H9 (cell line): ENCODE data around the gene ZNF764. TPM values are rescaled to one million over a fixed set of nuclear protein-coding genes. Genes with fewer than 3 reads are reported as not detected.

ENCODE experiments used
- DNase-seq: peaks from one replicate; pipeline ENCODE4 v3.0.0-alpha.2; 2017
- H2AFZ ChIP-seq: one replicate; pipeline ENCODE4 v1.6.1; 2013; ENCODE audit warnings: mild to moderate bottlenecking, low read length, control low read depth, moderate library complexity
- H2AK5ac ChIP-seq: 2 replicates; pipeline ENCODE4 v1.6.1; 2013; ENCODE audit warnings: low read length, control low read depth, mixed read lengths; ENCODE audit not compliant: insufficient read length
- H2BK120ac ChIP-seq: one replicate; pipeline ENCODE4 v1.6.1; 2013; ENCODE audit warnings: low read depth, mild to moderate bottlenecking, low read length, control low read depth, inconsistent platforms; ENCODE audit not compliant: poor library complexity, severe bottlenecking
- H2BK12ac ChIP-seq: 2 replicates; pipeline ENCODE4 v1.6.1; 2013; ENCODE audit warnings: low read length, control low read depth, mixed read lengths, low read depth; ENCODE audit not compliant: insufficient read length
- H2BK15ac ChIP-seq: 2 replicates; pipeline ENCODE4 v1.6.1; 2013; ENCODE audit warnings: low read depth, low read length, control low read depth
- H2BK20ac ChIP-seq: one replicate; pipeline ENCODE4 v1.6.1; 2013; ENCODE audit warnings: low read depth, mild to moderate bottlenecking, low read length, control low read depth, inconsistent platforms; ENCODE audit not compliant: poor library complexity, severe bottlenecking
- H2BK5ac ChIP-seq: 2 replicates; pipeline ENCODE4 v1.6.1; 2013; ENCODE audit warnings: low read length, control low read depth, mixed read lengths; ENCODE audit not compliant: insufficient read length
- H3K14ac ChIP-seq: 2 replicates; pipeline ENCODE4 v1.6.1; 2013; ENCODE audit warnings: low read length, control low read depth; ENCODE audit not compliant: insufficient read depth
- H3K18ac ChIP-seq: 2 replicates; pipeline ENCODE4 v1.6.1; 2013; ENCODE audit warnings: low read depth, mild to moderate bottlenecking, mixed read lengths, low read length, control low read depth; ENCODE audit not compliant: insufficient read length
- H3K23ac ChIP-seq: 2 replicates; pipeline ENCODE4 v1.6.1; 2013; ENCODE audit warnings: low read length, control low read depth, mixed read lengths, low read depth; ENCODE audit not compliant: insufficient read length
- H3K23me2 ChIP-seq: 2 replicates; pipeline ENCODE4 v1.6.1; 2013; ENCODE audit warnings: low read depth, mild to moderate bottlenecking, mixed read lengths, low read length, control low read depth; ENCODE audit not compliant: insufficient read length, poor library complexity, severe bottlenecking
- H3K27ac ChIP-seq: 2 replicates; pipeline ENCODE4 v1.5.1; 2013; ENCODE audit warnings: low read length, control low read depth, mixed read lengths, low read depth; ENCODE audit not compliant: insufficient read length
- H3K27me3 ChIP-seq: 2 replicates; pipeline ENCODE4 v1.6.1; 2013; ENCODE audit warnings: low read length, control low read depth, inconsistent platforms; ENCODE audit not compliant: insufficient read depth
- H3K4ac ChIP-seq: 2 replicates; pipeline ENCODE4 v1.6.1; 2013; ENCODE audit warnings: low read depth, mild to moderate bottlenecking, control low read depth, inconsistent platforms, low read length, moderate library complexity
- H3K4me1 ChIP-seq: 2 replicates; pipeline ENCODE4 v1.6.1; 2013; ENCODE audit warnings: low read length, control low read depth, inconsistent platforms; ENCODE audit not compliant: insufficient read depth
- H3K4me2 ChIP-seq: 2 replicates; pipeline ENCODE4 v1.6.1; 2013; ENCODE audit warnings: low read length, control low read depth, mixed read lengths; ENCODE audit not compliant: insufficient read length, insufficient read depth
- H3K56ac ChIP-seq: 2 replicates; pipeline ENCODE4 v1.6.1; 2013; ENCODE audit warnings: low read depth, mild to moderate bottlenecking, mixed read lengths, low read length, control low read depth; ENCODE audit not compliant: insufficient read length
- H3K79me1 ChIP-seq: 2 replicates; pipeline ENCODE4 v1.6.1; 2013; ENCODE audit warnings: low read depth, mild to moderate bottlenecking, moderate library complexity, low read length, control low read depth, inconsistent platforms; ENCODE audit not compliant: insufficient read depth, poor library complexity, severe bottlenecking
- H3K79me2 ChIP-seq: 2 replicates; pipeline ENCODE4 v1.6.1; 2013; ENCODE audit warnings: low read length, control low read depth, inconsistent platforms; ENCODE audit not compliant: insufficient read depth
- H3K9ac ChIP-seq: 2 replicates; pipeline ENCODE4 v1.6.1; 2013; ENCODE audit warnings: low read length, control low read depth, mixed read lengths; ENCODE audit not compliant: insufficient read length; ENCODE audit errors: extremely low read depth
- H3K9me3 ChIP-seq: one replicate; pipeline ENCODE4 v1.6.1; 2013; ENCODE audit warnings: low read depth, low read length, inconsistent platforms; ENCODE audit not compliant: control insufficient read depth
- H3T11ph ChIP-seq: one replicate; pipeline ENCODE4 v1.6.1; 2013; ENCODE audit warnings: mild to moderate bottlenecking, low read length, control low read depth, inconsistent platforms
- H4K20me1 ChIP-seq: one replicate; pipeline ENCODE4 v1.6.1; 2013; ENCODE audit not compliant: control insufficient read depth, insufficient read length, insufficient read depth
- H4K5ac ChIP-seq: 2 replicates; pipeline ENCODE4 v1.6.1; 2013; ENCODE audit warnings: low read depth, mild to moderate bottlenecking, mixed read lengths, low read length, control low read depth; ENCODE audit not compliant: insufficient read length
- H4K8ac ChIP-seq: replicated peaks from 2 replicates; pipeline ENCODE4 v1.6.1; 2013; ENCODE audit warnings: low read length, control low read depth, mixed read lengths, low read depth; ENCODE audit not compliant: insufficient read length
- H4K91ac ChIP-seq: 2 replicates; pipeline ENCODE4 v1.6.1; 2013; ENCODE audit warnings: low read depth, mild to moderate bottlenecking, moderate library complexity, mixed read lengths, low read length, control low read depth; ENCODE audit not compliant: insufficient read length
- H3K27ac Mint-ChIP-seq, 3 experiments: 2 replicates in 2 of 3; 3 replicates in 1 of 3; pipeline ENCODE4 v1.8.0; 2020 to 2021; ENCODE audit warnings: mixed read lengths in 3 of 3, mild to moderate bottlenecking in 1 of 3, moderate library complexity in 1 of 3
- H3K27me3 Mint-ChIP-seq: 2 replicates; pipeline ENCODE4 v1.8.0; 2021; ENCODE audit warnings: low read depth, mild to moderate bottlenecking, moderate library complexity, mixed read lengths
- H3K36me3 Mint-ChIP-seq, 3 experiments: 2 replicates in 2 of 3; 3 replicates in 1 of 3; pipeline ENCODE4 v1.8.0; 2020 to 2021; ENCODE audit warnings: low read depth in 3 of 3, mixed read lengths in 3 of 3; ENCODE audit not compliant: insufficient read depth in 1 of 3
- H3K4me1 Mint-ChIP-seq, 2 experiments: 2 replicates each; pipeline ENCODE4 v1.8.0; 2020; ENCODE audit warnings: mixed read lengths in 2 of 2
- H3K4me3 Mint-ChIP-seq, 2 experiments: 2 replicates in 1 of 2; 3 replicates in 1 of 2; pipeline ENCODE4 v1.8.0; 2020 to 2021; ENCODE audit warnings: mild to moderate bottlenecking in 2 of 2, mixed read lengths in 2 of 2, moderate library complexity in 1 of 2
- H3K9me3 Mint-ChIP-seq, 2 experiments: 2 replicates in 1 of 2; 3 replicates in 1 of 2; pipeline ENCODE4 v1.8.0; 2020; ENCODE audit warnings: mild to moderate bottlenecking in 2 of 2, mixed read lengths in 2 of 2, moderate library complexity in 1 of 2
- CTCF ChIP-seq: fragments of 200-600 bp; sonication (generic); conservative IDR thresholded peaks from 3 replicates; pipeline ENCODE4 v1.8.0; 2021; ENCODE audit warnings: antibody characterized with exemption, mild to moderate bottlenecking
- WGBS: extraction: QIAGEN DNeasy Blood & Tissue Kit; methylation state at CpG from one replicate; pipeline ENCODE4 v1.1.7; 2013; ENCODE audit warnings: missing lambda C conversion rate, low lambda C conversion rate, mixed read lengths; ENCODE audit not compliant: insufficient read length; ENCODE audit errors: extremely low coverage; 5-methylcytosine and 5-hydroxymethylcytosine counted together
- total RNA-seq: library from RNA; stranded (reverse); gene quantifications from 2 replicates; pipeline ENCODE4 v1.2.1, GENCODE V29; 2021

ZNF764 gene
- total RNA-seq, 1 experiment from 2014 or later = 11.4 TPM

DNA sequence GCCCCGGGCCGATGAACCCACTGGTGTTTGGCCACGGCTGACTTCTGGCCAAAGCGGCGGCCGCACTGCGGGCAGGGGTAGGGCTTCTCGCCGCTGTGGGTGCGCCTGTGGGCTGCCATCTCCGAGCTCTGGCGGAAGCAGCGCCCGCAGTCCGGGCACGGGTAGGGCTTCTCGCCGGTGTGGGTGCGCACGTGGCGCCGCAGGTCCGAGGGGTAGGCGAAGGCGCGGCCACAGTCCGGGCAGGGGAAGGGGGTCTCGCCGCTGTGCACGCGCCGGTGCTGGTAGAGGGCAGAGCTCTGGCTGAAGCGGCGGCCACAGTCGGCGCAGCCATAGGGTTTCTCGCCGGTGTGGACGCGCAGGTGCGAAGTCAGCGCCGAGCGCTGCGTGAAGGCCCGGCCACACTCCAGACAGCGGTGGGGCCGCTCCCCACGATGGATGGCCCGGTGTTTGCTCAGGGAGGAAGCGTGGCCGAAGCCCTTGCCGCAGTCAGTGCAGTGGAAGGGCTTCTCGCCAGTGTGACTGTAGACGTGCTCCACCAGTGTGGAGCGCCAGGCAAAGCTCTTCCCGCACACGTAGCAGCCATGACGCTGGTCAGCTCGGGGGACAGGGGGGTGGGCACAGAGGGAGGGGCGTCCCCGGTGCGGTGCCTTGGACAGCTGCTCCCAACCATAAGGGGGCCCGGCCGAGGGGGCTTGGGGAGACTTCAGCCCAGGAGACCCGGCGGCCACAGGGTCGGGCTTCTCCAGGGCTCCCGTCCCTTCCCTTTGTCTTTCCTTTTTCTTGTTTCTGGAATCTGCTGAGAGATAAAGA is 2.7 kb downstream of the ZNF764 start:
- Histone ChIP-seq H3K23ac (no peak overlapping the region), H3K9me3 (no peaks in the 10 kb centered on the region), H3K4ac (no peak overlapping the region), H3T11ph (no peak overlapping the region), H4K8ac (no peak overlapping the region), H4K5ac (no peak overlapping the region), H2BK5ac (no peak overlapping the region), H3K4me2 (no peak overlapping the region), H4K91ac (no peak overlapping the region), H2BK20ac (no peak overlapping the region), H3K23me2 (peaks cover 4% of the 10 kb centered on the region), H3K4me1 (no peaks in the 10 kb centered on the region; the same call in 1 of the 2 replicates), H2BK120ac (no peak overlapping the region), H3K56ac (no peak overlapping the region), H3K9ac (no peak overlapping the region), H3K27me3 (no peaks in the 10 kb centered on the region), H3K27ac (no peak overlapping the region), H3K79me1 (no peaks in the 10 kb centered on the region), H2AFZ (no peak overlapping the region), H2BK15ac (no peak overlapping the region), H3K79me2 (no peaks in the 10 kb centered on the region), H2AK5ac (no peak overlapping the region), H4K20me1 (no peaks in the 10 kb centered on the region), H3K18ac (no peak overlapping the region), H2BK12ac (no peak overlapping the region), H3K14ac (no peak overlapping the region)
- peak overlapping the region; percentile 48 to 86; a peak in 4 of 5 replicates for H3K4me3 Mint-ChIP-seq
- no peak for TF ChIP-seq CTCF
- H3K27ac Mint-ChIP-seq = peak overlapping the region in 1 of 3 experiments; percentile 80; a peak in 2 of 7 replicates
- peaks cover 5 to 32% (median 28%) of the 10 kb centered on the region in 3 experiments for H3K36me3 Mint-ChIP-seq
- no peaks in the 10 kb centered on the region for H3K27me3 Mint-ChIP-seq
- no CpG with 5 or more reads among the region's 69 CpGs for WGBS
- peaks cover 14 to 26% of the 10 kb centered on the region in 2 experiments for H3K4me1 Mint-ChIP-seq
- DNase-seq = no peak
- H3K9me3 Mint-ChIP-seq = no peaks in the 10 kb centered on the region
